GM13976 (cell line): ENCODE measurements around the gene DCDC2.

Experiments used
- DNase-seq: peaks from one replicate; pipeline ENCODE4 v3.0.0; 2012; ENCODE audit warnings: low spot score
- CTCF ChIP-seq: IDR thresholded peaks from 2 replicates; pipeline ENCODE4 v1.5.1; 2012; ENCODE audit warnings: borderline replicate concordance, mild to moderate bottlenecking; ENCODE audit not compliant: insufficient read depth; ENCODE audit errors: extremely low read depth, missing control alignments, control extremely low read depth
- in situ Hi-C: fragments of 300-500 bp; cut with MboI; formaldehyde crosslinking; loops from one replicate; pipeline ENCODE4 v1.12.0; 2022; ENCODE audit warnings: low sequenced_read_pairs, mixed read lengths, inconsistent platforms; ENCODE audit not compliant: unreplicated experiment

Gene DCDC2

GRCh38 chr6:24231438-24231977 is 126.4 kb downstream of the DCDC2 start:
- in situ Hi-C loops, result no loop called here
- DNase-seq, result no peak
- no peak for TF ChIP-seq CTCF

GRCh38 chr6:24229696-24230405 is 128.0 kb downstream of the DCDC2 start:
- in situ Hi-C loops, result no loop called here
- TF ChIP-seq CTCF, result no peak
- DNase-seq, result no peak

GRCh38 chr6:24228681-24229255 is 129.1 kb downstream of the DCDC2 start:
- TF ChIP-seq CTCF, result no peak
- in situ Hi-C loops, result no loop called here
- peak; percentile 7 for DNase-seq

- no peak for TF ChIP-seq CTCF
- in situ Hi-C loops, result no loop called here
- DNase-seq, result no peak
Measured at GRCh38 chr6:24228123-24228522, 129.7 kb downstream of the DCDC2 start.

GRCh38 chr6:24227556-24227955 is 130.3 kb downstream of the DCDC2 start:
- DNase-seq, result no peak
- TF ChIP-seq CTCF, result no peak
- in situ Hi-C loops, result no loop called here

- in situ Hi-C loops, result no loop called here
- no peak for DNase-seq
- no peak for TF ChIP-seq CTCF
Measured at GRCh38 chr6:24226541-24226940, 131.3 kb downstream of the DCDC2 start.

GRCh38 chr6:24225838-24226237 is 132.0 kb downstream of the DCDC2 start:
- in situ Hi-C loops, result no loop called here
- no peak for TF ChIP-seq CTCF
- DNase-seq, result no peak
